ENCODE results near the gene GLT6D1.

Gene GLT6D1

DNA sequence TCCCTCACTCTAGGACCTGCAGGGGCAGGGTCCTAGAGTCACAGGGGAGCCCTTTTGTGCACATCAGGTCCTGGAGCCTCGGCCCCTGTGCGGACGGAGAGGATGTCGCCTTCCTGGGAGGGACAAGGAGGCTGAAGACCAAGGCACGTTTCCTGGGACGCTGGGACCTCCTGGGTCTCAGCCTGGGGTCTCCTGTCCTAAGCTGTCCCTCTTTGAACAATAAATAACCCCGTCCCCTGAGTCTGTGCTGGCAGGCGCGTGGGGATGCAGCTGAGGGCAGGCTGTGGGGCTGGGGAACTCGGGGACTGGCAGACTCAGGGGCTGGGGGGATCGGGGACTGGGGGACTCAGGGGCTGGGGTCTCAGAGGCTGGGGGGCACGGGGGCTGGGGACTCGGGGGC is 46.7 kb downstream of the GLT6D1 start:
- peaks cover 26% of the 10 kb centered on the region; the same call in 1 of the 2 replicates for H3K27me3 ChIP-seq (ENCODE audit: low read depth, low read length)

GRCh38 chr9:135592331-135592590 is 47.1 kb downstream of the GLT6D1 start:
- Histone ChIP-seq H3K27ac (ENCODE audit: low read length) (no peak overlapping the region), H3K79me2 (ENCODE audit: low read length) (no peaks in the 10 kb centered on the region)

More for the DNA sequence above, 46.7 kb downstream of the GLT6D1 start:
- Histone ChIP-seq H3K9ac (ENCODE audit: low read length) (no peak overlapping the region), H3K4me3 (ENCODE audit: low read length) (no peak overlapping the region), H3K27ac (ENCODE audit: low read length) (no peak overlapping the region), H3K36me3 (replicated peaks; ENCODE audit: low read depth, low read length) (no peaks in the 10 kb centered on the region), H3K9me3 (ENCODE audit: insufficient read depth, low read length) (no peaks in the 10 kb centered on the region), H3K79me2 (ENCODE audit: low read length) (no peaks in the 10 kb centered on the region), H3K4me1 (ENCODE audit: low read length) (no peaks in the 10 kb centered on the region), H2AFZ (ENCODE audit: low read depth, low read length) (no peak overlapping the region), H3K4me2 (ENCODE audit: low read length) (no peak overlapping the region), H4K20me1 (ENCODE audit: insufficient read depth, low read length) (no peaks in the 10 kb centered on the region)
- TF ChIP-seq EZH2phosphoT487 (IDR thresholded peaks at IDR 0.05; ENCODE audit: low read depth): no peak
- TF ChIP-seq CTCF (IDR thresholded peaks at IDR 0.05; ENCODE audit: low read depth, low read length): no peak

DNA sequence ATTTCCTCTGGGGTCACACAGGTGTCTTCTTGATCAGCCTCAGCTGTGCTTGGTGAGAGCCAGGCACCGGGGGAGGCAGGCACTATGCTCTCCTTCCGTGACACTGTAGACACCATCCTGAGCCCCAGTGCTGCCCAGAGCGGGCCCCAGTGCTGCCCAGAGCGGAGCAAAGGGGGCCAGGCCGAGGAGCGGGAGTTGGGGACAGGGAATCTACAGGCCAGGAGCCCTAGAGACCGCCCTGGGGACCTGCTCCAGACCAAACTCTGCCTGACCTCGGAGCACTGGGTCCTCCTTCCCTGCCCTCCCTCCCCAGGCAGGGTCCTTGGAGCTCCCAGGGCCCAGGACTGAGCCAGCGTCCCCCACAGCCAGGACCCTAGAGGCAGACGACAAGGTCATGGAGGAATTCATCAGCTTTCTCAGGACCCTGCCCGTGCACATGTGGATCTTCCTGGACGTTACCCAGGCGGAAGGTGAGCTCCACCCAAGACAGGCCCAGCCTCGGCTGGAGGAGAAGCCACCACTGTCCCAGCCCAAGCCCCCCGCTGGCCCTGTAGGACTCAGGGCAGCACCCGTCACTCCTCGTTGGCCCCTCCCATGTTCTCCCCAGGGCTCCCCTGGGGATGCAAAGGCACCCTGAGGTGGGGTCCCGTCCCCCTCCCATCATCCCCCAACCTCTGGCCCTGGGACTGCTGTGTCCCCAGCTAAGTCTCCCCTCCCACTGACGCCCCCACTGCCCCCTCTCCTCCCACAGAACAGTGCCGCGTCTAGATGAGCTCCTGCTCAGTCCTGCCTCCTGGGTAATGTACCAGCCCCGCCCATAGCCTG is 47.6 kb downstream of the GLT6D1 start:
- Histone ChIP-seq H3K9me3 (ENCODE audit: insufficient read depth, low read length) (no peaks in the 10 kb centered on the region), H3K4me3 (ENCODE audit: low read length) (no peak overlapping the region), H3K36me3 (replicated peaks; ENCODE audit: low read depth, low read length) (no peaks in the 10 kb centered on the region), H3K27ac (ENCODE audit: low read length) (no peak overlapping the region), H3K4me1 (ENCODE audit: low read length) (no peaks in the 10 kb centered on the region), H3K79me2 (ENCODE audit: low read length) (no peaks in the 10 kb centered on the region), H3K27me3 (ENCODE audit: low read depth, low read length) (peaks cover 22% of the 10 kb centered on the region; the same call in 1 of the 2 replicates), H3K4me2 (ENCODE audit: low read length) (no peak overlapping the region), H3K9ac (ENCODE audit: low read length) (no peak overlapping the region), H2AFZ (ENCODE audit: low read depth, low read length) (no peak overlapping the region), H4K20me1 (ENCODE audit: insufficient read depth, low read length) (no peaks in the 10 kb centered on the region)
- TF ChIP-seq EZH2phosphoT487 (IDR thresholded peaks at IDR 0.05; ENCODE audit: low read depth) (no peak), CTCF (IDR thresholded peaks at IDR 0.05; ENCODE audit: low read depth, low read length) (no peak)

More at GRCh38 chr9:135592331-135592590, 47.1 kb downstream of the GLT6D1 start:
- no peaks in the 10 kb centered on the region for H4K20me1 ChIP-seq (ENCODE audit: insufficient read depth, low read length)
- no peaks in the 10 kb centered on the region for H3K4me1 ChIP-seq (ENCODE audit: low read length)
- no peaks in the 10 kb centered on the region for H3K9me3 ChIP-seq (ENCODE audit: insufficient read depth, low read length)
- H3K4me2 ChIP-seq (ENCODE audit: low read length): no peak overlapping the region
- TF ChIP-seq CTCF (IDR thresholded peaks at IDR 0.05; ENCODE audit: low read depth, low read length) (no peak), EZH2phosphoT487 (IDR thresholded peaks at IDR 0.05; ENCODE audit: low read depth) (no peak)
- no peak overlapping the region for H2AFZ ChIP-seq (ENCODE audit: low read depth, low read length)
- H3K4me3 ChIP-seq (ENCODE audit: low read length): no peak overlapping the region
- H3K9ac ChIP-seq (ENCODE audit: low read length): no peak overlapping the region
- no peaks in the 10 kb centered on the region for H3K36me3 ChIP-seq (replicated peaks; ENCODE audit: low read depth, low read length)
- peaks cover 26% of the 10 kb centered on the region; the same call in 1 of the 2 replicates for H3K27me3 ChIP-seq (ENCODE audit: low read depth, low read length)

DNA sequence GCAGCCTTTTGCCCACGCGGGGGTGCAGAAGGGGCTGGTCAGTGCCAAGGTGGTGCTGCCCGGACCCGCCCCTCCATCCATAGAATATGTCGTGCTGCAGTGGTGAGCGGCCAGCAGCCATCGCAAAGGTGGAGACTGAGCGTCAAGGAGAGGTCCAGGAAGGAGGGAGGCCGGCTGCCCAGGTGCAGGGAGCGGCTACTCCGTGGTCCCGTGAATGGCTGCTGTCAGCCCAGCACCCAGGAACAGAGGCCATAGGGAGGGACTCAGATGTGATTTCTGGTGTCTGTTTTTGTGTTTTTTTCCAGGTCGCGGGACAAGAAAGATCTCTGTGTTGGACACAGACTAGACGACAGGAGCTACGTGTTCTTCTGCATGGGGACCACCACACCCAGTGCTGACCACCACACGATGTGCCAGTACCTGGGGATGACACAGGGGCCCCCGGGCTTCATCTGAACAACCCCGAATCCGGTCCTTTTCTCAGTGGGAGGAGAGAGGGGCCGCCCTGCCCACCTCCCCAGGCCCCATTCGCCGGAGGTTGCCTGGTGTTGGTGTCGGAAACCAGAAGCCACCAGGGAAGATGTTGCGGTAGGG is 48.8 kb downstream of the GLT6D1 start:
- Histone ChIP-seq H3K27me3 (ENCODE audit: low read depth, low read length) (peaks cover 12% of the 10 kb centered on the region; the same call in 1 of the 2 replicates), H3K9ac (ENCODE audit: low read length) (no peak overlapping the region), H3K4me2 (ENCODE audit: low read length) (no peak overlapping the region), H3K4me1 (ENCODE audit: low read length) (no peaks in the 10 kb centered on the region), H4K20me1 (ENCODE audit: insufficient read depth, low read length) (no peaks in the 10 kb centered on the region), H2AFZ (ENCODE audit: low read depth, low read length) (no peak overlapping the region), H3K79me2 (ENCODE audit: low read length) (no peaks in the 10 kb centered on the region), H3K9me3 (ENCODE audit: insufficient read depth, low read length) (no peaks in the 10 kb centered on the region), H3K4me3 (ENCODE audit: low read length) (no peak overlapping the region), H3K27ac (ENCODE audit: low read length) (no peak overlapping the region), H3K36me3 (replicated peaks; ENCODE audit: low read depth, low read length) (no peaks in the 10 kb centered on the region)
- TF ChIP-seq EZH2phosphoT487 (IDR thresholded peaks at IDR 0.05; ENCODE audit: low read depth) (no peak), CTCF (IDR thresholded peaks at IDR 0.05; ENCODE audit: low read depth, low read length) (no peak)

Data from OCI-LY3 (cell line).